H1 (cell line): ENCODE data around the gene RPL38. TPM values are rescaled to one million over a fixed set of nuclear protein-coding genes. Genes with fewer than 3 reads are reported as not detected.

Experiments used
- ATF3 ChIP-seq: IDR thresholded peaks from 2 replicates; pipeline ENCODE4 v1.6.1; 2011; ENCODE audit warnings: low read depth, mild to moderate bottlenecking, low read length; ENCODE audit not compliant: insufficient read depth
- RXRA ChIP-seq: IDR thresholded peaks from 2 replicates; pipeline ENCODE4 v1.6.1; 2011; ENCODE audit warnings: low read depth, mild to moderate bottlenecking, low read length, moderate library complexity; ENCODE audit not compliant: insufficient read depth
- ZNF274 ChIP-seq: IDR thresholded peaks from 2 replicates; pipeline ENCODE4 v1.7.0; 2012; ENCODE audit warnings: low read length, borderline replicate concordance; ENCODE audit errors: extremely low read depth
- polyA plus RNA-seq, 7 experiments: library from polyadenylated mRNA; depleted of rRNA in 3 of 7; stranded (reverse) in 5 of 7; unstranded in 2 of 7; fragments of >200 nt in 5 of 7; fragments of 200-250 nt in 2 of 7; gene quantifications; 1 replicate in 5 of 7; 2 replicates in 1 of 7; 4 replicates in 1 of 7; pipeline versions ENCODE4 v1.2.1 to v1.2.3, GENCODE V29; 2011 to 2013; ENCODE audit warnings: missing spikeins in 2 of 7, mixed read lengths in 2 of 7
- total RNA-seq: library from RNA; stranded (reverse); fragmentation: NEBNext Ultra II Directional; extraction: Animal tissue kit (Norgen Biotek cat#: 25700); gene quantifications from 2 replicates; pipeline ENCODE4 v1.2.1, GENCODE V29; 2021
- TF ChIP-seq, protein P1 (sequence below): IDR thresholded peaks from 2 replicates; pipeline ENCODE4 v1.6.1; 2012; ENCODE audit warnings: inconsistent platforms

RPL38 gene
- total and polyA plus RNA-seq, 2 of the 8 experiments (the other 6 are each of a cell fraction or from before 2014, with no cell fraction given): 412 to 1,195 TPM

GRCh38 chr17:74159226-74159840 is 44.1 kb upstream of the RPL38 start (continued):
- TF ChIP-seq ATF3 (no peak), ZNF274 (no peak), RXRA (no peak)
- TF ChIP-seq, protein P1, sequence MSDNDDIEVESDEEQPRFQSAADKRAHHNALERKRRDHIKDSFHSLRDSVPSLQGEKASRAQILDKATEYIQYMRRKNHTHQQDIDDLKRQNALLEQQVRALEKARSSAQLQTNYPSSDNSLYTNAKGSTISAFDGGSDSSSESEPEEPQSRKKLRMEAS: no peak
- TF ChIP-seq, all 59 proteins: peak for 0
